ENCODE data around the gene SNTG2.

The SNTG2 gene

DNA sequence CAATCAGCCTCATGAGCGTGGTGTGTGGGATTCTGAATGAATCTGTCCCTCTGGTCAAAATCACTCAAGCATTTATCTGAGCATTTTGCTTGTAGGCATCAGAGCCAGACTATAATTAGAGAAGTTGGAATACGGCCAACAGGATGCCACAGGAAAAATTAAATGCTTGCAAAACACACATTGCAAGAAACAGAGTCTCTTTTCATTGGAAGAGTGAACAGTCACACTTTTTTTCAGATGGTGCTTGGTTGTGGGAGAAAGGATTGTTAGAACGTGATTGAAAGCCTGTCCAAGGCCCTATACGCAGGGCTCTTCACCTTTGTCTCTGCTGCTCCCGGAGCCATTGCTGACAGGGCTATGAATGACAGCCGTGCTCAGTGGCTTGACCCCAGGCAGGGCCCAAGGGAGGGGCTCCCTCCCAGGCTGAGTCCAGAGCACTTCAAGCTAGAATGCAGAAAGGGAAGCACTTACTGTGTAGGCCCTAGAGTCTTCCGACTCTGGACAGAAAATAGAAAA is 59.8 kb downstream of the SNTG2 start:
- peak; percentile 52 to 60 for DNase-seq

DNA sequence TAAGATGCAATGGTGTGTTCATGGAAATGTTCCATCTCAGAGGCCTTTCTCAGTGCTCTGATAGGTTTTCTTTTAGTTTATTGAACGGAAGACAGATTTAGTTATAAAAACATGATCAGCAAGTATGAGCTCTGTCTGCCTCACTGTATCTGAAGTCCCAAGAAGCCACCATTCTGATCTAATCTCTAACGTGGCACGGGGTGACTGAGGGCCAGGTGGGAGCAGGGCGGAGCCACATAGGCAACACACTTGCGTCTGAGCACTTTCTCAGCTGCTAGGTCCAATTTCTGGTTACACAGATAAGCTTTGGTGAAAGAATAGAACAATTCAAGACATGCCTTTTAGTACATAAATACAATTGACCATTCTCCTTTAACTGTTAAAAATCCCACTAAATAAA is 60.4 kb downstream of the SNTG2 start:
- DNase-seq: no peak

DNA sequence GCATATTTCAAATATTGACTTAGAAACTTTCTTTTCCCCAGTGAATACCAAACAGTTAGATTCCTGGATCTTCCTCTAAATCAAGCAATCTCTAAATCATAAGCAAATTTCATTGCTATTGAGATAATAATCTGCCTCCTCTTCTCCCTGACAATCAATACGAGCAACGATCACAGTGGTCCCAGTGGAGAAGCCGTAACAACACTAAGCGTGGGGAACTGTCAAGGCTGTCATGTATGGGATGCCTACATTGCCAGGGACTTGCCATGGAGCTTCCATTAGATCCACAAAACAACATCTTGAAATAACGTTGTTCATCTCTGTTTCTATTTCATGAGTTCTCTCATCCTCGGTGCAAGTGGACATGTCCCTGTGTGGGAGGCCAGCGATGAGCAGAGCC is 61.3 kb downstream of the SNTG2 start:
- DNase-seq: no peak

- DNase-seq: no peak
Observed at GRCh38 chr2:1014802-1015201, 64.2 kb downstream of the SNTG2 start.

DNA sequence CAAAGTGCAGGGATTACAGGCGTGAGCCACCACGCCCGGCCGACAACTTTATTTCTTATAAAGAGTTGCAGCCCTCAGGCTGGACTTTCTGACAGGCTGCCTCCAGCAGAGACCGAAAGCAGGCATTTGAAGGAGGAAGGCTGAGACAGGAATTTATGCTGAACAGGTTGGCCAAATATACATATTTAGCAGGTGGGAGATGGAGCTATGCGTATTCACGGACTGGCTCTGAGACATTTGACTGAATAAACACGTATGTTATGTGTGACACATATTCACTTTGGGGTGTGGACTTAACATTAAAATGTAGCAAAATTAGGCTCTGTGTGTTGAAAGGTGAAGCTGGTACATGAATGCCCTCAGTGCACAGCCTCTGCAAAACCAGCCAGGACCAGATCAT is 65.9 kb downstream of the SNTG2 start:
- DNase-seq: peak; percentile 93 to 94

GRCh38 chr2:1017827-1018226 is 67.2 kb downstream of the SNTG2 start:
- DNase-seq: no peak

DNA sequence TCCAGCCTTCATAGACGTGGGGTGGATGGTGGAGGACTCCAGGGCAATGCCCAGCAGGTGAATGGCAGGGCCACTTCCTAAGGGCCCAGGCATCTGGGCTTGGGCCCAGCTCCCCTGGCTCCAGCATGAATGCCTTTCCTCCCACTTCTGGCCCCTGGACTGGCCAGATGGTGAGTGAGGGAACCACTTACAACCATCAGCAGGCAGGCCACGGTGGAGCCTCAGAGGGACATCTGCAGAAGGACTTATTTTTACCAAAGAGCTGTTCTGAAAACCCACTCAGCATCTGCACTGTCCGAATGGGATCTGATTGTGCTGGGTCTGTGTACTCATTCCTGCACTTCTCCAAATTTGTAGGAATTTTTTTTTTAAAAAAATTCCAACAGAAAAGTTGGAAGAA is 69.6 kb downstream of the SNTG2 start:
- no peak for DNase-seq

GRCh38 chr2:1022178-1022577 is 71.5 kb downstream of the SNTG2 start:
- DNase-seq: no peak

GRCh38 chr2:1024981-1025380 is 74.3 kb downstream of the SNTG2 start:
- DNase-seq: no peak

GRCh38 chr2:1026141-1026540 is 75.5 kb downstream of the SNTG2 start:
- no peak for DNase-seq

GRCh38 chr2:1028831-1029230 is 78.2 kb downstream of the SNTG2 start:
- no peak for DNase-seq

GRCh38 chr2:1032030-1032429 is 81.4 kb downstream of the SNTG2 start:
- no peak for DNase-seq

DNA sequence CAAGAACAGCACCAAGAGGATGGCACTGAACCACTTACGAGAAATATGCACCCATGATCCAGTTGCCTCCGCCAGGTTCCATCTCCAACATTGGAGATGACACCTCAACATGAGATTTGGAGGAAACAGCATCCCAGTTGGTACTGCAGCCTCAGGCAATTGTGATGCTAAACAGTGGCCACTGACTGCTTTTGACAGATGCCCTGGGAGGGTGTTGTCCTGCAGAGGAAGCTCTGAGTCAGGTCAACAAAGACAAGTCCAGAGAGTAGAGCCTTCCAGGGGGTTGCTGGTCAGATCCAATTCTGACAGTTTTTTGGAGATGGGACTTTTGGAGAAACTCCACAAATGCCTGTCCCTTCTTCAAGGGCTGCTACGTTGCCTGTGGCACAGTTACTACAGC is 82.4 kb downstream of the SNTG2 start:
- DNase-seq: no peak

DNA sequence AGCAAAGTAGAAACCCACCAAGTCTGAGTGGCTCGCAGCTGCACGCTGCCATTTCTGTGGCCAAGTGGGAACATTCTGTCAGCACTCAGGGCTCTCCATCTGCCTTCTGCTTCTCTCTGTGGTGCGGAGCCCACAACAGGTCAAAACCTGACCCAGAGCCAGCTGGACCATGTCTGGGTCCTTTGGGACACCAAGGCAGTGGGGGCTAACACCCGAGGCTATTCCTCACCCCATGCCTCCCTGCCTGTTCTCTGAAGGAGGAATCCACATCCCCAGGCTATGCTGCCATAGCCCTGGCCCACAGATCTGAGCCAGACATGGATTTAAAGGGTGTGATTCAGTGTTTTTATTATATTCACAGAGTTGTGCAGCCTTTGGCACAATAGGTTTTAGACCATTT is 86.4 kb downstream of the SNTG2 start:
- DNase-seq: no peak

GRCh38 chr2:1039549-1039948 is 88.9 kb downstream of the SNTG2 start:
- no peak for DNase-seq

DNA sequence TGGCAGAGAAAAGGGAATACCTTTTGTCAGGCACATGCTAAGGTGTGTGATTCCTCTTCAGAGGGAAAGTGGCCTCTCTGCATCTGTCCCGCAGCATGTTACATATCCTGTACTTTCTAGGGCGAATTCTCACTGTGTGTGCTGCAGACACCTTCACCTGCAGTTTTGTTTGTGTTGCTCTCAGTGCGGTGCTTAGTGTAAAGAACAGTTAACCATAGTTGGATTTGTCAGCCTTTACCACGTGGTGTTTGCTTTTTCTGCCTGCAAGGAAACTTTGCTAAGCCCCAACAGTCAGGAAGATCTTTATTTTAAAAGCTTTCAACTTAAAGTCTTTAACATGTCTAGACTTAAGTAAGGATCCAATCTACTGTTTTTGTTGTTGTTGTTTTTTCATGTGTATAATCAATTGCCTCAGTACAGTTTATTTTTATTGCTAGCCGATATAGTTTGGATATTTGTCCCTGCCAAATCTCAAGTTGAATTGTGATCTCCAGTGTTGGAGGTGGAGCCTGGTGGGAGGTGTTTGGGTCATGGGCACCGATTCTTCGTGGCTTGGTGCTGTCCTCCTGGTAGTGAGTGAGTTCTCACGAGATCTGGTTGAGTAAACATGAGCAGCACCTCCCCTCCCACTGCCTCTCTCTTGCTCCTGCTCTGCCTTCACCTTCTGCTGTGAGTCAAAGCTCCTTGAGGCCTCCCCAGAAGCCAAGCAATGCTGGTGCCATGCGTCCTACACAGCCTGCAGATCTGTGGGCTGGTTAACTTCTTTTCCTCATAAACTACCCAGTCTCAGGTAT is 90.6 kb downstream of the SNTG2 start:
- no peak for DNase-seq

- no peak for DNase-seq
Observed at GRCh38 chr2:1045109-1045508, 94.5 kb downstream of the SNTG2 start.

DNA sequence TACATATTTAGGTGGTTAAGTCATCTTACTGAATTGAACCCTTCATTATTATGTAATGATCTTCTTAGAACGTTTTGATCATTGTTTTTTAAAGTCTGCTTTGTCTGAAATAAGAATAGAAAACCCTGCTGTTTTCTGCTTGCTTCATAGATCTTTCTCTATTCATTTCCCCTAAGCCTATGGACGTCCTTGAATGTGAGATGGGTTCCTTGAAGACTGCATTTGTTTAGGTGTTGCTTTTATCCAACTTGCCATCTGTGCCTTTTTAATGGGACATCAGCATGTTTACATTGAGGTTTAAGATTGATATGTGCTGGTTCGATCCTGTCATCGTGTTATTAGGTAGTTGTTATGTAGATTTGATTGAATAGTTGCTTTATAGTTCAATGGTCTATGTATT is 95.4 kb downstream of the SNTG2 start:
- no peak for DNase-seq

- no peak for DNase-seq
Observed at GRCh38 chr2:1047485-1047884, 96.8 kb downstream of the SNTG2 start.

GRCh38 chr2:1049691-1050090 is 99.0 kb downstream of the SNTG2 start:
- no peak for DNase-seq

DNA sequence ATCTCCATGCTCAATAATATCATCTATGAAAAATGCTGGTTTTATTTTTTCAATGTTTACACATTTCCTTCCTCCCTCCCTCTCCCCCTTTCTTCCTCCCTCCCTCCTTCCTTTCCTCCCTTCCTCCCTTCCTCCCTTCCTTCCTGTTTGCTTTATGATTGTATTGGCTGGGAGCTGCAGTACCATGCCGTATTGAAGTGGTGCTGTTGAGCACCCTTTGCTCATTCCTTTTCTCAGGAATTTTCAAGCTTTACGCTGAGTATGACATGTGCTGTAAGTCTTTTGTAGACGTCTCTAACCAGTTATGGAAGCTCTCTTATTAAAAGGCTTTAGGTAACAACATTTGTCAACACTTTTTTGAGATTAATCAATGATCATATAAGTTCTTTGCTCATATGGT is 100.4 kb downstream of the SNTG2 start:
- peak; percentile 31 to 41 for DNase-seq

GRCh38 chr2:1052771-1053191 is 102.1 kb downstream of the SNTG2 start:
- DNase-seq: no peak

GRCh38 chr2:1053786-1054185 is 103.1 kb downstream of the SNTG2 start:
- no peak for DNase-seq

GRCh38 chr2:1054399-1054798 is 103.8 kb downstream of the SNTG2 start:
- no peak for DNase-seq

GRCh38 chr2:1055014-1055595 is 104.5 kb downstream of the SNTG2 start:
- no peak for DNase-seq

Data from NCI-H526 (cell line).